Ovary (tissue), 3 donors: ENCODE data around the gene ITGB1BP2.
"Not testable (repeated sequence)": the region's sequence is repeated elsewhere in the genome, so short reads cannot be mapped to it uniquely, and the experiment has no call there.

Experiments
- CTCF ChIP-seq, 3 donors: fragments of 450-650 bp in 2 of 3; fragments of 200-600 bp in 1 of 3; IDR thresholded peaks; one replicate each; pipeline versions ENCODE4 v1.5.1 to v1.8.0; 2016 to 2022; ENCODE audit warnings: antibody characterized with exemption in 3 of 3, mild to moderate bottlenecking in 1 of 3
- EP300 ChIP-seq: sonication (generic); formaldehyde crosslinking; IDR thresholded peaks from one replicate; pipeline ENCODE4 v1.6.1; 2017; ENCODE audit warnings: antibody characterized with exemption
- donor health status: DM: no; HTN: no; CAD: no.

- not testable (repeated sequence) for TF ChIP-seq CTCF (IDR thresholded peaks at IDR 0.05); EP300
Measured at GRCh38 chrX:71324452-71324851, 22.9 kb downstream of the ITGB1BP2 start.
